ENCODE data around the gene GOLGA8B. TPM values are rescaled to one million over a fixed set of nuclear protein-coding genes. Genes with fewer than 3 reads are reported as not detected.
A peak's percentile ranks its signal among the peaks of the same experiment; 100 is the strongest.
"Not testable (repeated sequence)": the region's sequence is repeated elsewhere in the genome, so short reads cannot be mapped to it uniquely, and the experiment has no call there.

GOLGA8B gene
- polyA plus RNA-seq, 2 donors = 22.8 to 58.1 TPM

- WGBS, 2 donors = 2% methylated on average over 65 to 70 of the region's 70 CpGs
- H3K4me3 ChIP-seq (ENCODE audit: low read depth in 1 of 2, low read length in 2 of 2) = peak overlapping the region; percentile 68 to 79
- H3K9me3 ChIP-seq (ENCODE audit: control insufficient read depth in 2 of 2, insufficient read depth in 1 of 2, low read depth in 1 of 2, low read length in 1 of 2) = no peaks in the 10 kb centered on the region
- H3K4me1 ChIP-seq (ENCODE audit: control insufficient read depth in 2 of 2, insufficient read depth in 2 of 2, low read length in 1 of 2) = peaks cover 5 to 7% of the 10 kb centered on the region in 2 donors
- H3K27me3 ChIP-seq (ENCODE audit: control insufficient read depth in 1 of 2, insufficient read depth in 2 of 2, low read length in 2 of 2) = no peaks in the 10 kb centered on the region
- no peak overlapping the region for H3K27ac ChIP-seq (ENCODE audit: low read depth in 2 of 2, low read length in 1 of 2)
- H3K36me3 ChIP-seq (ENCODE audit: control insufficient read depth in 2 of 2, insufficient read depth in 2 of 2, low read length in 1 of 2) = no peaks in the 10 kb centered on the region
These were observed 735 bp downstream of the GOLGA8B start for GRCh38 chr15:34582461-34583371.

- H3K9me3 ChIP-seq (ENCODE audit: control insufficient read depth in 2 of 2, insufficient read depth in 1 of 2, low read depth in 1 of 2, low read length in 1 of 2); H3K36me3 ChIP-seq (ENCODE audit: control insufficient read depth in 2 of 2, insufficient read depth in 2 of 2, low read length in 1 of 2); H3K27me3 ChIP-seq (ENCODE audit: control insufficient read depth in 1 of 2, insufficient read depth in 2 of 2, low read length in 2 of 2); H3K27ac ChIP-seq (ENCODE audit: low read depth in 2 of 2, low read length in 1 of 2); H3K4me1 ChIP-seq (ENCODE audit: control insufficient read depth in 2 of 2, insufficient read depth in 2 of 2, low read length in 1 of 2): not testable (repeated sequence)
- peak overlapping the region in 1 of 2 donors; percentile 68 for H3K4me3 ChIP-seq (ENCODE audit: low read depth in 1 of 2, low read length in 2 of 2)
- 68 to 76% methylated on average over 14 to 15 of the region's 15 CpGs for WGBS, 2 donors
These were observed 1.6 kb downstream of the GOLGA8B start for GRCh38 chr15:34581687-34582460.

- H3K36me3 ChIP-seq (ENCODE audit: control insufficient read depth in 2 of 2, insufficient read depth in 2 of 2, low read length in 1 of 2) = no peaks in the 10 kb centered on the region
- H3K4me1 ChIP-seq (ENCODE audit: control insufficient read depth in 2 of 2, insufficient read depth in 2 of 2, low read length in 1 of 2) = peaks cover 7 to 9% of the 10 kb centered on the region in 2 donors
- 85 to 90% methylated on average over 9 of the region's 9 CpGs for WGBS, 2 donors
- no peaks in the 10 kb centered on the region for H3K9me3 ChIP-seq (ENCODE audit: control insufficient read depth in 2 of 2, insufficient read depth in 1 of 2, low read depth in 1 of 2, low read length in 1 of 2)
- H3K27ac ChIP-seq (ENCODE audit: low read depth in 2 of 2, low read length in 1 of 2) = no peak overlapping the region
- no peak overlapping the region for H3K4me3 ChIP-seq (ENCODE audit: low read depth in 1 of 2, low read length in 2 of 2)
- H3K27me3 ChIP-seq (ENCODE audit: control insufficient read depth in 1 of 2, insufficient read depth in 2 of 2, low read length in 2 of 2) = no peaks in the 10 kb centered on the region
These were observed 2.4 kb downstream of the GOLGA8B start for GRCh38 chr15:34581043-34581365.

- H3K9me3 ChIP-seq (ENCODE audit: control insufficient read depth in 2 of 2, insufficient read depth in 1 of 2, low read depth in 1 of 2, low read length in 1 of 2); H3K27me3 ChIP-seq (ENCODE audit: control insufficient read depth in 1 of 2, insufficient read depth in 2 of 2, low read length in 2 of 2); H3K4me3 ChIP-seq (ENCODE audit: low read depth in 1 of 2, low read length in 2 of 2); H3K27ac ChIP-seq (ENCODE audit: low read depth in 2 of 2, low read length in 1 of 2); H3K4me1 ChIP-seq (ENCODE audit: control insufficient read depth in 2 of 2, insufficient read depth in 2 of 2, low read length in 1 of 2); H3K36me3 ChIP-seq (ENCODE audit: control insufficient read depth in 2 of 2, insufficient read depth in 2 of 2, low read length in 1 of 2): not testable (repeated sequence)
- 80 to 82% methylated on average over 14 to 15 of the region's 15 CpGs for WGBS, 2 donors
These were observed 3.0 kb downstream of the GOLGA8B start for GRCh38 chr15:34580251-34581042.

GRCh38 chr15:34578283-34578674 is 5.2 kb downstream of the GOLGA8B start:
- no peaks in the 10 kb centered on the region for H3K9me3 ChIP-seq (ENCODE audit: control insufficient read depth in 2 of 2, insufficient read depth in 1 of 2, low read depth in 1 of 2, low read length in 1 of 2)
- no peak overlapping the region for H3K27ac ChIP-seq (ENCODE audit: low read depth in 2 of 2, low read length in 1 of 2)
- H3K36me3 ChIP-seq (ENCODE audit: control insufficient read depth in 2 of 2, insufficient read depth in 2 of 2, low read length in 1 of 2) = no peaks in the 10 kb centered on the region
- peaks cover 3 to 6% of the 10 kb centered on the region in 2 donors for H3K4me1 ChIP-seq (ENCODE audit: control insufficient read depth in 2 of 2, insufficient read depth in 2 of 2, low read length in 1 of 2)
- no peak overlapping the region for H3K4me3 ChIP-seq (ENCODE audit: low read depth in 1 of 2, low read length in 2 of 2)
- 88 to 93% methylated on average over 10 of the region's 10 CpGs for WGBS, 2 donors
- H3K27me3 ChIP-seq (ENCODE audit: control insufficient read depth in 1 of 2, insufficient read depth in 2 of 2, low read length in 2 of 2) = no peaks in the 10 kb centered on the region

GRCh38 chr15:34577658-34578282 is 5.7 kb downstream of the GOLGA8B start:
- H3K4me3 ChIP-seq (ENCODE audit: low read depth in 1 of 2, low read length in 2 of 2); H3K36me3 ChIP-seq (ENCODE audit: control insufficient read depth in 2 of 2, insufficient read depth in 2 of 2, low read length in 1 of 2); H3K9me3 ChIP-seq (ENCODE audit: control insufficient read depth in 2 of 2, insufficient read depth in 1 of 2, low read depth in 1 of 2, low read length in 1 of 2); H3K27me3 ChIP-seq (ENCODE audit: control insufficient read depth in 1 of 2, insufficient read depth in 2 of 2, low read length in 2 of 2); H3K4me1 ChIP-seq (ENCODE audit: control insufficient read depth in 2 of 2, insufficient read depth in 2 of 2, low read length in 1 of 2); H3K27ac ChIP-seq (ENCODE audit: low read depth in 2 of 2, low read length in 1 of 2): not testable (repeated sequence)
- 88 to 90% methylated on average over 4 of the region's 4 CpGs for WGBS, 2 donors

- not testable (repeated sequence) for H3K36me3 ChIP-seq (ENCODE audit: control insufficient read depth in 2 of 2, insufficient read depth in 2 of 2, low read length in 1 of 2); H3K27me3 ChIP-seq (ENCODE audit: control insufficient read depth in 1 of 2, insufficient read depth in 2 of 2, low read length in 2 of 2); H3K27ac ChIP-seq (ENCODE audit: low read depth in 2 of 2, low read length in 1 of 2); H3K4me1 ChIP-seq (ENCODE audit: control insufficient read depth in 2 of 2, insufficient read depth in 2 of 2, low read length in 1 of 2); H3K4me3 ChIP-seq (ENCODE audit: low read depth in 1 of 2, low read length in 2 of 2); H3K9me3 ChIP-seq (ENCODE audit: control insufficient read depth in 2 of 2, insufficient read depth in 1 of 2, low read depth in 1 of 2, low read length in 1 of 2)
- 90 to 93% methylated on average over 10 to 12 of the region's 12 CpGs for WGBS, 2 donors
These were observed 8.4 kb downstream of the GOLGA8B start for GRCh38 chr15:34575035-34575434.

GRCh38 chr15:34572921-34573320 is 10.5 kb downstream of the GOLGA8B start:
- H3K9me3 ChIP-seq (ENCODE audit: control insufficient read depth in 2 of 2, insufficient read depth in 1 of 2, low read depth in 1 of 2, low read length in 1 of 2); H3K27ac ChIP-seq (ENCODE audit: low read depth in 2 of 2, low read length in 1 of 2); H3K4me1 ChIP-seq (ENCODE audit: control insufficient read depth in 2 of 2, insufficient read depth in 2 of 2, low read length in 1 of 2); H3K27me3 ChIP-seq (ENCODE audit: control insufficient read depth in 1 of 2, insufficient read depth in 2 of 2, low read length in 2 of 2); H3K4me3 ChIP-seq (ENCODE audit: low read depth in 1 of 2, low read length in 2 of 2); H3K36me3 ChIP-seq (ENCODE audit: control insufficient read depth in 2 of 2, insufficient read depth in 2 of 2, low read length in 1 of 2): not testable (repeated sequence)
- 93 to 96% methylated on average over 5 to 6 of the region's 6 CpGs for WGBS, 2 donors

GRCh38 chr15:34572019-34572641 is 11.3 kb downstream of the GOLGA8B start:
- not testable (repeated sequence) for H3K9me3 ChIP-seq (ENCODE audit: control insufficient read depth in 2 of 2, insufficient read depth in 1 of 2, low read depth in 1 of 2, low read length in 1 of 2); H3K27ac ChIP-seq (ENCODE audit: low read depth in 2 of 2, low read length in 1 of 2); H3K36me3 ChIP-seq (ENCODE audit: control insufficient read depth in 2 of 2, insufficient read depth in 2 of 2, low read length in 1 of 2); H3K27me3 ChIP-seq (ENCODE audit: control insufficient read depth in 1 of 2, insufficient read depth in 2 of 2, low read length in 2 of 2); H3K4me1 ChIP-seq (ENCODE audit: control insufficient read depth in 2 of 2, insufficient read depth in 2 of 2, low read length in 1 of 2); H3K4me3 ChIP-seq (ENCODE audit: low read depth in 1 of 2, low read length in 2 of 2)
- 70 to 73% methylated on average over 13 of the region's 13 CpGs for WGBS, 2 donors

All from esophagus (tissue), 2 donors.